CD8-positive, alpha-beta memory T cell (primary cell): ENCODE measurements around the gene ZNF548. TPM values are rescaled to one million over a fixed set of nuclear protein-coding genes. Genes with fewer than 3 reads are reported as not detected.

Source experiments
- CTCF ChIA-PET: fragments of 350-600 bp; sonication (Branson Sonifier 250); formaldehyde crosslinking; loops from one replicate; lab custom pipeline; 2021; ENCODE audit warnings: antibody characterized with exemption; lab: Charles Lee
- POLR2A ChIA-PET: fragments of 350-600 bp; sonication (Branson Sonifier 250); formaldehyde crosslinking; loops from one replicate; lab custom pipeline; 2021; ENCODE audit warnings: antibody characterized with exemption; lab: Charles Lee
- DNase-seq, 5 donors: peaks; one replicate each; pipeline versions ENCODE4 v3.0.0 to v3.0.0-alpha.2; 2020 to 2022; ENCODE audit warnings: mixed read lengths in 1 of 5
- H3K27ac ChIP-seq: one replicate; pipeline ENCODE4 v1.7.0; 2013; ENCODE audit warnings: low read depth, mild to moderate bottlenecking, low read length, moderate library complexity
- H3K27me3 ChIP-seq: 2 replicates; pipeline ENCODE4 v1.7.0; 2013; ENCODE audit warnings: low read length, mild to moderate bottlenecking; ENCODE audit not compliant: insufficient read depth, poor library complexity, severe bottlenecking
- H3K36me3 ChIP-seq: 2 replicates; pipeline ENCODE4 v1.7.0; 2013; ENCODE audit warnings: mild to moderate bottlenecking, low read length, moderate library complexity; ENCODE audit not compliant: insufficient read depth
- H3K4me1 ChIP-seq: 2 replicates; pipeline ENCODE4 v1.7.0; 2013; ENCODE audit warnings: mild to moderate bottlenecking, low read length, moderate library complexity; ENCODE audit not compliant: insufficient read depth
- H3K4me3 ChIP-seq: 2 replicates; pipeline ENCODE4 v1.7.0; 2013; ENCODE audit warnings: mild to moderate bottlenecking, low read length
- H3K9me3 ChIP-seq: 2 replicates; pipeline ENCODE4 v1.7.0; 2013; ENCODE audit warnings: mild to moderate bottlenecking, low read length
- H3K27ac Mint-ChIP-seq, 8 donors: one replicate each; pipeline ENCODE4 v1.8.0; 2020 to 2021; ENCODE audit warnings: mixed read lengths in 8 of 8, mild to moderate bottlenecking in 6 of 8, inconsistent platforms in 3 of 8, moderate library complexity in 3 of 8
- H3K27me3 Mint-ChIP-seq, 2 donors: one replicate each; pipeline ENCODE4 v1.8.0; 2020 to 2021; ENCODE audit warnings: mixed read lengths in 2 of 2, mild to moderate bottlenecking in 1 of 2, moderate library complexity in 1 of 2
- H3K36me3 Mint-ChIP-seq, 3 donors: one replicate each; pipeline ENCODE4 v1.8.0; 2020 to 2021; ENCODE audit warnings: mixed read lengths in 3 of 3, inconsistent platforms in 1 of 3, mild to moderate bottlenecking in 1 of 3
- H3K4me1 Mint-ChIP-seq, 3 donors: one replicate each; pipeline ENCODE4 v1.8.0; 2020 to 2021; ENCODE audit warnings: mixed read lengths in 3 of 3, inconsistent platforms in 1 of 3, mild to moderate bottlenecking in 1 of 3
- H3K4me3 Mint-ChIP-seq, 7 donors: one replicate each; pipeline ENCODE4 v1.8.0; 2020 to 2021; ENCODE audit warnings: mixed read lengths in 7 of 7, mild to moderate bottlenecking in 6 of 7, moderate library complexity in 4 of 7, inconsistent platforms in 2 of 7
- H3K9me3 Mint-ChIP-seq, 5 donors: one replicate each; pipeline ENCODE4 v1.8.0; 2020 to 2022; ENCODE audit warnings: mixed read lengths in 5 of 5, mild to moderate bottlenecking in 3 of 5, moderate library complexity in 2 of 5, inconsistent platforms in 1 of 5
- polyA plus RNA-seq: library from polyadenylated mRNA; unstranded; fragments of 300-500 nt; fragmentation: Illumina TruSeq; gene quantifications from one replicate; pipeline ENCODE4 v1.2.3, GENCODE V29; 2021
- total RNA-seq, 2 experiments: library from RNA; stranded (reverse); gene quantifications; one replicate each; pipeline ENCODE4 v1.2.3, GENCODE V29; 2021

The ZNF548 gene
- total and polyA plus RNA-seq, 3 experiments from 2014 or later: 19.2 to 19.9 (median 19.5) TPM

DNA sequence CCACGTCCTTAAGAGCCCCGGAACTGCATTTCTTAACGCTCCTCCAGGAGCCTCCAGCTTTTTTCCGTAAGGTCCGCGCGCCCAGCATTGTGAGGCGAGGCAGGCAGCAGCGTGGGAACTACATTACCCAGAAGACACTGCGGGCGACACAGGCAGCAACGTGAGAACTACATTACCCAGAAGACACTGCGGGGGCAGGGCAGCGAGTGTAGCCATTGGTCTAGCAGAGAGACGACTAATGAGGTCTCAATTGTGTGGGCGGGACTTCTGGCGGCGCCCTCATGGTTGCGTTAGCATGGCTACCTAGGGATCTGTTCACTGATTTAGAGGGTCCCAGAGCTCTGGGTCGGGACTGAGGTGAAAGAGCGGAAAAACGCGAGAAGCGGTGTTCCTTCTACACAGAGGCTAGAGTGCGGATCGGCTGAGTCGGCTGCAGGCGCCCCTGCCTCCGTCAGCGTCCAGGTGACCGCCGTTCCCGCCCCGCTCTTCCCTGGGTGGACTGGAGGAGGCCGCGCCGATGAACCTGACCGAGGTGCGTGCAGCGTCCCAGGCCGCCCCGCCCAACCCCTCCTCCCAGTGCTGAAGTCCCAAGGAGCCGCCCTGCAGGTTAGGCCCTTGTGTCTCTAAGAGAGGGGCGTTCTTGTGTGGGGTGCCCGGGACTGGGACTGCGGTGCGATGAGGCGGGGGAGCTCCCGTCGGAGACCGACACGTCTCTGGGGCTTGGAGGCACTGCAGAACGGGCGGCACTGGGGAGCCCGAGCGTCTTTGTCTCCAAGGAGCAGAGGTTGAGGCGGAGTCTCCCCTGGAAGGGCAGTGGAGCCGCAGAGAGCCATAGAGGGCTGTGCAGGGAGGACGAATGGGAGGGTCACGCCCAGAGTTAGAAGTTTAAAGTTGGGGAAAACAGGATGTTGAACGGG is 45.7 kb downstream of the ZNF548 start, which contains the start of gene ZNF749:
Gene ZNF749, plus strand, starts transcription at position 264 of the 917 bp plus-strand sequence. Its CDS starts 254 bp downstream, at position 518.
- Mint-ChIP-seq H3K36me3 (peaks cover 23 to 40% (median 24%) of the 10 kb centered on the region in 3 donors), H3K4me1 (peaks cover 32 to 44% (median 34%) of the 10 kb centered on the region in 3 donors)

GRCh38 chr19:57436417-57436816 is 46.8 kb downstream of the ZNF548 start:
- peaks cover 0 to 36% (median 23%) of the 10 kb centered on the region in 5 donors for H3K9me3 Mint-ChIP-seq
- Histone ChIP-seq H3K27me3 (no peaks in the 10 kb centered on the region), H3K9me3 (peaks cover under 1% of the 10 kb centered on the region), H3K36me3 (peaks cover 9% of the 10 kb centered on the region), H3K4me1 (peaks cover 15% of the 10 kb centered on the region), H3K27ac (peak overlapping the region; percentile 69), H3K4me3 (peak overlapping the region; percentile 67)
- peaks cover 25 to 49% (median 29%) of the 10 kb centered on the region in 3 donors for H3K36me3 Mint-ChIP-seq
- peaks cover 32 to 47% (median 34%) of the 10 kb centered on the region in 3 donors for H3K4me1 Mint-ChIP-seq
- peak overlapping the region in 7 of 8 donors; percentile 56 to 95 (median 86) for H3K27ac Mint-ChIP-seq
- no peaks in the 10 kb centered on the region for H3K27me3 Mint-ChIP-seq
- ChIA-PET CTCF (no interaction called here), POLR2A (interaction anchor here (2.1 kb wide), 1 partner anchor 273 kb away, joined by 5 read pairs; the partner anchor contains the start of gene ZNF154)
- no peak for DNase-seq
- peak overlapping the region; percentile 89 to 99 (median 95) for H3K4me3 Mint-ChIP-seq

More for the DNA sequence above, 45.7 kb downstream of the ZNF548 start, which contains the start of gene ZNF749:
- Histone ChIP-seq H3K4me3 (peak within 1 kb of the TSS; percentile 67), H3K36me3 (peaks cover 9% of the 10 kb centered on the region), H3K9me3 (no peaks in the 10 kb centered on the region), H3K4me1 (peaks cover 15% of the 10 kb centered on the region), H3K27me3 (no peaks in the 10 kb centered on the region), H3K27ac (peak within 1 kb of the TSS; percentile 69)
- ChIA-PET CTCF (interaction anchor here (0.8 kb wide), 1 partner anchor 30 kb away, joined by 3 read pairs; no protein-coding TSS in a partner anchor), POLR2A (interaction anchor here (0.5 to 2.1 kb wide), 3 partner anchors 21 to 1174 kb away, joined by 3 to 8 read pairs (median 5); partner anchors contain the start of gene ZNF154)
- H3K9me3 Mint-ChIP-seq: peaks cover 0 to 33% (median 15%) of the 10 kb centered on the region in 5 donors
- peak within 1 kb of the TSS; percentile 67 to 99 (median 95) for H3K27ac Mint-ChIP-seq
- no peaks in the 10 kb centered on the region for H3K27me3 Mint-ChIP-seq
- peak; percentile 93 to 99 (median 96) for DNase-seq
- peak within 1 kb of the TSS; percentile 89 to 99 (median 95) for H3K4me3 Mint-ChIP-seq

DNA sequence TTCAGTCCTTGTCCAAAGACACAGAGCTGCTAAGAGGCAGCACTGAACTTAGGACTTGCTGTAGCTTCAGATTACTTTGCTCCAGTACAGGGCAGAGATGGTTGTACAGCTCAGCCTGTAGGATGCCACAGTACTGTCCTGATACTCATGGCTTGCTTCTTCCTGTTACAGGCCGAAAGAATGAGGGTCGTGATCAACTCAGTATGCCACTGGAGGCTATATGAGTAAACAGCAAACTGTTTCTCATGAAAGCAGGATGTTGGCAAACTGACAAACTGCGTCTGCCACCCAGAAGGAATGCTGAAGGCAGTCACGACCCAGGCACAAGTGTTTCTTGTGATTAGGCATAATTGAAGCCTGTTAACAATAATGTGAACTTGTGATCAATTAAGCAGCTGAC is 48.3 kb downstream of the ZNF548 start:
- Histone ChIP-seq H3K9me3 (peaks cover 5% of the 10 kb centered on the region), H3K4me3 (no peak overlapping the region), H3K36me3 (peaks cover 9% of the 10 kb centered on the region), H3K4me1 (peaks cover 15% of the 10 kb centered on the region), H3K27me3 (no peaks in the 10 kb centered on the region), H3K27ac (no peak overlapping the region)
- ChIA-PET CTCF (no interaction called here), POLR2A (no interaction called here)
- peak overlapping the region in 1 of 7 donors; percentile 66 for H3K4me3 Mint-ChIP-seq
- H3K27ac Mint-ChIP-seq: no peak overlapping the region
- peaks cover 36 to 64% (median 41%) of the 10 kb centered on the region in 3 donors for H3K36me3 Mint-ChIP-seq
- DNase-seq: no peak
- H3K27me3 Mint-ChIP-seq: no peaks in the 10 kb centered on the region
- H3K4me1 Mint-ChIP-seq: peaks cover 32 to 47% (median 34%) of the 10 kb centered on the region in 3 donors
- peaks cover 0 to 50% (median 38%) of the 10 kb centered on the region in 5 donors for H3K9me3 Mint-ChIP-seq

DNA sequence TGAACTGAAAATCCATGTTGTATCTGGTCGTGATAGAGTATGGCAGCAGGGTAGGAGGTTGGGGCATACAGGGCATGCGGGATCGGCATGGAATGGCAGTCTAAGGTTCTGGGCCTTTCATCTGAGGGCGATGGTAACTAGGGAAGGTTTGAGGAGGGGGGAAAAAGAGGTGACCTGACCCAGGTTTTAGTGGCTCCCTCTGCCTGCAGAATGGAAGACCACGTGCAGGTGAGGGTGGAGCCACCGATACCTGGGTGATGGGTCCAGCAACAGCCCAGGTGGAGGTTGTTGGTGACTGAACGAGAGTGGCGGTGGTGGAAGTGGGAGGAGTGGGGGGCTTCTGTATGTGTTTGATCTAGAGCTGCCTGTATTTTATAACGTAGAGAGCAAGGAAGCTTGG is 49.3 kb downstream of the ZNF548 start:
- no peaks in the 10 kb centered on the region for H3K27me3 Mint-ChIP-seq
- H3K4me1 Mint-ChIP-seq: peaks cover 32 to 47% (median 34%) of the 10 kb centered on the region in 3 donors
- no peaks in the 10 kb centered on the region for H3K27me3 ChIP-seq
- peaks cover 15% of the 10 kb centered on the region for H3K4me1 ChIP-seq
- peaks cover 44 to 74% (median 51%) of the 10 kb centered on the region in 3 donors for H3K36me3 Mint-ChIP-seq
- no peak overlapping the region for H3K27ac ChIP-seq
- peaks cover 2 to 60% (median 48%) of the 10 kb centered on the region in 5 donors for H3K9me3 Mint-ChIP-seq
- POLR2A ChIA-PET: no interaction called here
- DNase-seq: no peak
- no peak overlapping the region for H3K4me3 ChIP-seq
- peaks cover 11% of the 10 kb centered on the region for H3K9me3 ChIP-seq
- H3K36me3 ChIP-seq: peaks cover 16% of the 10 kb centered on the region
- peak overlapping the region in 1 of 7 donors; percentile 41 for H3K4me3 Mint-ChIP-seq
- H3K27ac Mint-ChIP-seq: no peak overlapping the region
- CTCF ChIA-PET: no interaction called here

- DNase-seq: no peak
- Mint-ChIP-seq H3K27me3 (no peaks in the 10 kb centered on the region), H3K4me3 (peak overlapping the region in 1 of 7 donors; percentile 32), H3K9me3 (peaks cover 8 to 80% (median 71%) of the 10 kb centered on the region in 5 donors), H3K27ac (no peak overlapping the region), H3K4me1 (peaks cover 7 to 21% (median 9%) of the 10 kb centered on the region in 3 donors), H3K36me3 (peaks cover 55 to 80% (median 66%) of the 10 kb centered on the region in 3 donors)
- H3K36me3 ChIP-seq: peaks cover 22% of the 10 kb centered on the region
- no peaks in the 10 kb centered on the region for H3K4me1 ChIP-seq
- H3K27me3 ChIP-seq: no peaks in the 10 kb centered on the region
- POLR2A ChIA-PET: no interaction called here
- no peak overlapping the region for H3K27ac ChIP-seq
- CTCF ChIA-PET: no interaction called here
- no peak overlapping the region for H3K4me3 ChIP-seq
- peaks cover 21% of the 10 kb centered on the region for H3K9me3 ChIP-seq
Measured at GRCh38 chr19:57441979-57442752, 52.5 kb downstream of the ZNF548 start.

GRCh38 chr19:57443121-57443696 is 53.6 kb downstream of the ZNF548 start:
- Mint-ChIP-seq H3K9me3 (peaks cover 8 to 84% (median 74%) of the 10 kb centered on the region in 5 donors), H3K4me1 (peaks cover 7 to 15% (median 8%) of the 10 kb centered on the region in 3 donors), H3K36me3 (peaks cover 53 to 74% (median 62%) of the 10 kb centered on the region in 3 donors), H3K27me3 (no peaks in the 10 kb centered on the region), H3K4me3 (no peak overlapping the region), H3K27ac (no peak overlapping the region)
- peaks cover 21% of the 10 kb centered on the region for H3K9me3 ChIP-seq
- H3K27ac ChIP-seq: no peak overlapping the region
- H3K36me3 ChIP-seq: peaks cover 17% of the 10 kb centered on the region
- CTCF ChIA-PET: no interaction called here
- no peaks in the 10 kb centered on the region for H3K4me1 ChIP-seq
- no peaks in the 10 kb centered on the region for H3K27me3 ChIP-seq
- H3K4me3 ChIP-seq: no peak overlapping the region
- POLR2A ChIA-PET: no interaction called here
- DNase-seq: no peak

DNA sequence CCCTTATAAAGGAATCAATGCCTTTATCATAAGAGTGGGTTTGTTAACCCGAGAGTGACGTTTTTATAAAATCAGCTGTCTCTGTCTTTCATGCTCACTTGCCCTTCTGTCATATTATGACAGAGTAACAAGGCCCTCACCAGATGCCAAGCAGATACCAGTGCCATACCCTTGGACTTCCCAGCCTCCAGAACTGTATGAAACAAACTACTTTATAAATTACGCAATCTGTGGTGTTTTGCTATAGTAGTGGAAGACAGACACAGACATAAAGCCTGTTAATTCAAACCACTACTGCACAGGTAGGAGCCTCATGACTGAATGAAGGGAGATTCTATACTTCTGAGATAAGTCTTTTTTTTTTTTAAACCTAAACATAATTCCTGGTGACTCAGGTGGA is 62.7 kb downstream of the ZNF548 start:
- Histone ChIP-seq H3K27me3 (no peaks in the 10 kb centered on the region), H3K36me3 (no peaks in the 10 kb centered on the region), H3K4me1 (no peaks in the 10 kb centered on the region), H3K27ac (no peak overlapping the region), H3K9me3 (peaks cover 3% of the 10 kb centered on the region), H3K4me3 (no peak overlapping the region)
- Mint-ChIP-seq H3K27me3 (no peaks in the 10 kb centered on the region), H3K4me1 (no peaks in the 10 kb centered on the region), H3K27ac (no peak overlapping the region), H3K36me3 (peaks cover 7 to 44% (median 8%) of the 10 kb centered on the region in 3 donors), H3K4me3 (no peak overlapping the region), H3K9me3 (peaks cover 21 to 69% (median 69%) of the 10 kb centered on the region in 5 donors)
- no peak for DNase-seq
- POLR2A ChIA-PET: no interaction called here
- CTCF ChIA-PET: no interaction called here
